Panc1 (cell line): Measurements from ENCODE around the gene GAB4.

Experiments used
- CTCF ChIP-seq: fragments of 450-650 bp; IDR thresholded peaks from 2 replicates; pipeline ENCODE4 v1.5.1; 2017; ENCODE audit warnings: mild to moderate bottlenecking
- POLR2AphosphoS5 ChIP-seq: IDR thresholded peaks from 2 replicates; pipeline ENCODE4 v1.6.1; 2012; ENCODE audit warnings: mild to moderate bottlenecking, low read depth, low read length, moderate library complexity
- REST ChIP-seq, 2 experiments: IDR thresholded peaks; 2 replicates each; pipeline ENCODE4 v1.6.1; 2011 to 2012; ENCODE audit warnings: low read depth in 2 of 2, control low read depth in 1 of 2, low read length in 1 of 2, mild to moderate bottlenecking in 1 of 2, moderate library complexity in 1 of 2; ENCODE audit not compliant: insufficient read depth in 1 of 2

GRCh38 chr22:16914006-16914405 is 94.0 kb downstream of the GAB4 start:
- TF ChIP-seq REST (IDR thresholded peaks at IDR 0.05; ENCODE audit: insufficient read depth in 1 of 2, low read depth in 2 of 2, low read length in 1 of 2) (no peak), CTCF (no peak), POLR2AphosphoS5 (no peak)
